GM18907 (cell line): ENCODE measurements around the gene PLEKHN1.

Experiments used
- ATAC-seq: cut with Tn5 transposase; IDR thresholded peaks from one replicate; pipeline ENCODE4 v1.9.1; 2021; ENCODE audit warnings: mild to moderate bottlenecking, moderate library complexity; ENCODE audit not compliant: unreplicated experiment

The PLEKHN1 gene

GRCh38 chr1:959731-960362, 6.4 kb upstream of the PLEKHN1 start:
- ATAC-seq = no peak

GRCh38 chr1:960363-961131, 5.7 kb upstream of the PLEKHN1 start, which contains the start of gene KLHL17:
Gene KLHL17, plus strand, starts transcription at chr1:960584. Its CDS starts 110 bp downstream, at chr1:960694.
- no peak for ATAC-seq

GRCh38 chr1:961132-961669, 5.1 kb upstream of the PLEKHN1 start:
- ATAC-seq = no peak

GRCh38 chr1:962381-963300, 3.6 kb upstream of the PLEKHN1 start:
- ATAC-seq = no peak

- ATAC-seq = no peak
Measured at GRCh38 chr1:963301-963651, 3.0 kb upstream of the PLEKHN1 start.

- no peak for ATAC-seq
Measured at GRCh38 chr1:963746-964525, 2.3 kb upstream of the PLEKHN1 start.

GRCh38 chr1:964691-965525, 1.4 kb upstream of the PLEKHN1 start:
- no peak for ATAC-seq

GRCh38 chr1:965526-966134, 652 bp upstream of the PLEKHN1 start:
- ATAC-seq = no peak

GRCh38 chr1:966704-967300, 520 bp downstream of the PLEKHN1 start:
- ATAC-seq = peak; percentile 51

- ATAC-seq = no peak
Measured at GRCh38 chr1:967466-968343, 1.4 kb downstream of the PLEKHN1 start.

- no peak for ATAC-seq
Measured at GRCh38 chr1:969260-969855, 3.1 kb downstream of the PLEKHN1 start.

GRCh38 chr1:970242-970972, 4.1 kb downstream of the PLEKHN1 start:
- ATAC-seq = no peak

- ATAC-seq = no peak
Measured at GRCh38 chr1:970973-971730, 4.9 kb downstream of the PLEKHN1 start.

- no peak for ATAC-seq
Measured at GRCh38 chr1:971751-972506, 5.6 kb downstream of the PLEKHN1 start.

- ATAC-seq = no peak
Measured at GRCh38 chr1:972726-973458, 6.6 kb downstream of the PLEKHN1 start.
